ENCODE results near the gene KAT2A. TPM values are rescaled to one million over a fixed set of nuclear protein-coding genes. Genes with fewer than 3 reads are reported as not detected.

The KAT2A gene
- total RNA-seq, 1 experiment from 2014 or later, result 44.8 TPM

- TF ChIP-seq CTCF (IDR thresholded peaks at IDR 0.05), result no peak
- TF ChIP-seq GABPB1 (CRISPR knock-in tag; IDR thresholded peaks at IDR 0.05), result no peak
- TF ChIP-seq ZBTB21 (CRISPR knock-in tag; IDR thresholded peaks at IDR 0.05; ENCODE audit: borderline replicate concordance), result no peak
- TF ChIP-seq SMAD3 (CRISPR knock-in tag; IDR thresholded peaks at IDR 0.05; ENCODE audit: borderline replicate concordance), result no peak
- no peak for TF ChIP-seq ZNF121 (CRISPR knock-in tag; IDR thresholded peaks at IDR 0.05)
- TF ChIP-seq NFYB (CRISPR knock-in tag; conservative IDR thresholded peaks at IDR 0.05; ENCODE audit: low read depth), result no peak
- TF ChIP-seq STAT6 (CRISPR knock-in tag; conservative IDR thresholded peaks at IDR 0.05; ENCODE audit: low read depth), result no peak
- TF ChIP-seq ZNF671 (CRISPR knock-in tag; IDR thresholded peaks at IDR 0.05), result no peak
Observed at GRCh38 chr17:42120161-42120769, 902 bp downstream of the KAT2A start (continued).

DNA sequence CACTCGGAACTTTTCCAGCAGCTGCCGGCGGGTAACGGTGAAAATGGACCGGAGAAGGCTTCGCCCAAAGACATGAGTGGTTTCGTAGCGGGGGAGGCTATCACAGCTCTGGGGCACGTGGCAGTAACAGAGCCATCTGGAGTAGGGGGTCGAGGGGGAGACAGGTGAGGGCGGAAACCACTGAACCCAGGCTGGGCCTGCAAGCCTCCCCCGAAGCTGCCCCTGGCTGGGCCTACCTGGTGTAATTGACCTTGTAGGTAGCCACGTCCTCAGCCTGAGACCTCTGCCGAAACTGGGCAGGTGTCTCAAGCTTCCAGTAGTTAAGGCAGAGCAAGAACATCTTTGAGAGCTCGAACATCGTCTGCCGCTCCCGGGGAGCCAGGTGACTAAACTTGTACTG is 1.9 kb downstream of the KAT2A start:
- H3K27ac Mint-ChIP-seq, result no peak overlapping the region
- POLR2A ChIA-PET, result interaction anchor here (0.5 kb wide), 1 partner anchor 158 kb away, joined by 3 read pairs; no protein-coding TSS in a partner anchor
- H3K4me1 Mint-ChIP-seq, result peaks cover 31% of the 10 kb centered on the region
- peaks cover 25% of the 10 kb centered on the region for H3K36me3 Mint-ChIP-seq
- no peaks in the 10 kb centered on the region for H3K27me3 Mint-ChIP-seq (ENCODE audit: low read depth)
- DNase-seq (ENCODE audit: low spot score), result no peak
- CTCF ChIA-PET, result interaction anchor here (0.6 to 4.5 kb wide), 12 partner anchors 11 to 408 kb away, joined by 3 to 54 read pairs (median 4); partner anchors contain the start of genes KCNH4 and NKIRAS2
- H3K4me3 Mint-ChIP-seq, result no peak overlapping the region
- ATAC-seq, result no peak
- H3K9me3 Mint-ChIP-seq, result no peaks in the 10 kb centered on the region
- TF ChIP-seq NR3C1 (CRISPR knock-in tag; conservative IDR thresholded peaks at IDR 0.05; ENCODE audit: low read depth) (no peak), IRF2 (CRISPR knock-in tag; IDR thresholded peaks at IDR 0.05; ENCODE audit: borderline replicate concordance, low read depth) (no peak), GABPB1 (CRISPR knock-in tag; IDR thresholded peaks at IDR 0.05) (no peak), ATF6 (CRISPR knock-in tag; IDR thresholded peaks at IDR 0.05) (no peak), NFE2L1 (CRISPR knock-in tag; IDR thresholded peaks at IDR 0.05) (no peak), ZNF671 (CRISPR knock-in tag; IDR thresholded peaks at IDR 0.05) (no peak), E2F1 (CRISPR knock-in tag; IDR thresholded peaks at IDR 0.05) (no peak), ZNF219 (CRISPR knock-in tag; IDR thresholded peaks at IDR 0.05; ENCODE audit: borderline replicate concordance) (no peak), CREB1 (CRISPR knock-in tag; IDR thresholded peaks at IDR 0.05) (no peak), SOX15 (CRISPR knock-in tag; IDR thresholded peaks at IDR 0.05) (no peak), ZBTB43 (CRISPR knock-in tag; IDR thresholded peaks at IDR 0.05) (no peak), ESRRA (CRISPR knock-in tag; IDR thresholded peaks at IDR 0.05; ENCODE audit: borderline replicate concordance) (no peak), IRF1 (CRISPR knock-in tag; IDR thresholded peaks at IDR 0.05) (no peak), ELF4 (CRISPR knock-in tag; IDR thresholded peaks at IDR 0.05; ENCODE audit: low read depth) (no peak), ZNF138 (CRISPR knock-in tag; conservative IDR thresholded peaks at IDR 0.05) (no peak), ZNF263 (CRISPR knock-in tag; IDR thresholded peaks at IDR 0.05; ENCODE audit: low read depth) (no peak)
- TF ChIP-seq, protein P1, sequence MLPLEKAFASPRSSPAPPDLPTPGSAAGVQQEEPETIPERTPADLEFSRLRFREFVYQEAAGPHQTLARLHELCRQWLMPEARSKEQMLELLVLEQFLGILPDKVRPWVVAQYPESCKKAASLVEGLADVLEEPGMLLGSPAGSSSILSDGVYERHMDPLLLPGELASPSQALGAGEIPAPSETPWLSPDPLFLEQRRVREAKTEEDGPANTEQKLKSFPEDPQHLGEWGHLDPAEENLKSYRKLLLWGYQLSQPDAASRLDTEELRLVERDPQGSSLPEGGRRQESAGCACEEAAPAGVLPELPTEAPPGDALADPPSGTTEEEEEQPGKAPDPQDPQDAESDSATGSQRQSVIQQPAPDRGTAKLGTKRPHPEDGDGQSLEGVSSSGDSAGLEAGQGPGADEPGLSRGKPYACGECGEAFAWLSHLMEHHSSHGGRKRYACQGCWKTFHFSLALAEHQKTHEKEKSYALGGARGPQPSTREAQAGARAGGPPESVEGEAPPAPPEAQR (CRISPR knock-in tag; IDR thresholded peaks at IDR 0.05), result no peak
- TF ChIP-seq, protein P2, sequence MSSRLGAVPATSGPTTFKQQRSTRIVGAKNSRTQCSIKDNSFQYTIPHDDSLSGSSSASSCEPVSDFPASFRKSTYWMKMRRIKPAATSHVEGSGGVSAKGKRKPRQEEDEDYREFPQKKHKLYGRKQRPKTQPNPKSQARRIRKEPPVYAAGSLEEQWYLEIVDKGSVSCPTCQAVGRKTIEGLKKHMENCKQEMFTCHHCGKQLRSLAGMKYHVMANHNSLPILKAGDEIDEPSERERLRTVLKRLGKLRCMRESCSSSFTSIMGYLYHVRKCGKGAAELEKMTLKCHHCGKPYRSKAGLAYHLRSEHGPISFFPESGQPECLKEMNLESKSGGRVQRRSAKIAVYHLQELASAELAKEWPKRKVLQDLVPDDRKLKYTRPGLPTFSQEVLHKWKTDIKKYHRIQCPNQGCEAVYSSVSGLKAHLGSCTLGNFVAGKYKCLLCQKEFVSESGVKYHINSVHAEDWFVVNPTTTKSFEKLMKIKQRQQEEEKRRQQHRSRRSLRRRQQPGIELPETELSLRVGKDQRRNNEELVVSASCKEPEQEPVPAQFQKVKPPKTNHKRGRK (CRISPR knock-in tag; IDR thresholded peaks at IDR 0.05; ENCODE audit: borderline replicate concordance), result no peak
